Testis (tissue), 2 donors: Measurements from ENCODE around the gene BACE1-AS.

Experiments used
- CTCF ChIP-seq, 3 experiments: fragments of 450-650 bp in 2 of 3; fragments of 200-600 bp in 1 of 3; sonication (generic) in 1 of 3; IDR thresholded peaks; one replicate each; pipeline ENCODE4 v1.5.1; 2016 to 2019; ENCODE audit warnings: antibody characterized with exemption in 3 of 3, mild to moderate bottlenecking in 2 of 3, moderate library complexity in 1 of 3
- POLR2A ChIP-seq: fragments of 450-650 bp; IDR thresholded peaks from one replicate; pipeline ENCODE4 v1.6.1; 2017; ENCODE audit warnings: antibody characterized with exemption, mild to moderate bottlenecking, moderate library complexity

- TF ChIP-seq CTCF (IDR thresholded peaks at IDR 0.05): no peak
- TF ChIP-seq POLR2A: no peak
These were observed 3.5 kb upstream of the BACE1-AS start for GRCh38 chr11:117287668-117288067.
